Measurements from ENCODE around the gene PLK4. TPM values are rescaled to one million over a fixed set of nuclear protein-coding genes. Genes with fewer than 3 reads are reported as not detected.
"Not testable (repeated sequence)": the region's sequence is repeated elsewhere in the genome, so short reads cannot be mapped to it uniquely, and the experiment has no call there.

Gene PLK4
- total RNA-seq, 1 experiment from 2014 or later = 18.6 TPM

GRCh38 chr4:127905029-127905428 lies 24.3 kb downstream of the PLK4 start:
- no peak for DNase-seq (ENCODE audit: low read depth)

- no peak for DNase-seq (ENCODE audit: low read depth)
Measured at GRCh38 chr4:127916512-127916911, 35.8 kb downstream of the PLK4 start.

GRCh38 chr4:127917151-127917550 lies 36.5 kb downstream of the PLK4 start:
- no peak for DNase-seq (ENCODE audit: low read depth)

- DNase-seq (ENCODE audit: low read depth) = no peak
Measured at GRCh38 chr4:127920521-127920920, 39.8 kb downstream of the PLK4 start.

GRCh38 chr4:127922226-127922625 lies 41.5 kb downstream of the PLK4 start:
- DNase-seq (ENCODE audit: low read depth) = no peak

- not testable (repeated sequence) for DNase-seq (ENCODE audit: low read depth)
Measured at GRCh38 chr4:127925720-127926119, 45.0 kb downstream of the PLK4 start.

GRCh38 chr4:127930175-127930574 lies 49.5 kb downstream of the PLK4 start:
- no peak for DNase-seq (ENCODE audit: low read depth)

- not testable (repeated sequence) for DNase-seq (ENCODE audit: low read depth)
Measured at GRCh38 chr4:127931836-127932235, 51.1 kb downstream of the PLK4 start.

- DNase-seq (ENCODE audit: low read depth) = peak; percentile 53
Measured at GRCh38 chr4:127936974-127937373, 56.3 kb downstream of the PLK4 start.

Other genes with a start within 250 kb of the PLK4 start
- gene INTU, start 247.9 kb upstream of the PLK4 start, total RNA-seq (2014; rRNA removed; shearing (Covaris generic)) = 1.4 and 3.1 TPM in 2 replicates
- not detected in 2 replicates for gene SLC25A31, start 150.5 kb upstream of the PLK4 start, total RNA-seq (2014; rRNA removed; shearing (Covaris generic))
- gene HSPA4L, start 98.6 kb upstream of the PLK4 start, total RNA-seq (2014; rRNA removed; shearing (Covaris generic)) = 1.2 and 5.5 TPM in 2 replicates
- gene MFSD8, start 84.3 kb downstream of the PLK4 start, total RNA-seq (2014; rRNA removed; shearing (Covaris generic)) = 8.0 and 10.1 TPM in 2 replicates
- 5.3 and 9.9 TPM in 2 replicates for gene ABHD18, start 84.5 kb downstream of the PLK4 start, total RNA-seq (2014; rRNA removed; shearing (Covaris generic))
- gene LARP1B, start 180.4 kb downstream of the PLK4 start, total RNA-seq (2014; rRNA removed; shearing (Covaris generic)) = 11.1 and 14.3 TPM in 2 replicates